Naive B cell (primary cell): Measurements from ENCODE around the gene PDCD2L. TPM values are rescaled to one million over a fixed set of nuclear protein-coding genes. Genes with fewer than 3 reads are reported as not detected.

Experiments used
- ATAC-seq, 2 donors: fragments of 150-1000 bp; cut with Tn5 transposase; 2 replicates each; pipeline ENCODE4 v1.10.0; 2021; ENCODE audit warnings: low read depth in 2 of 2, mild to moderate bottlenecking in 2 of 2, moderate library complexity in 2 of 2
- DNase-seq: peaks from one replicate; pipeline ENCODE4 v3.0.0; 2022
- H3K27ac Mint-ChIP-seq, 6 donors: one replicate each; pipeline ENCODE4 v1.8.0; 2020 to 2022; ENCODE audit warnings: mild to moderate bottlenecking in 6 of 6, mixed read lengths in 6 of 6, moderate library complexity in 5 of 6, inconsistent platforms in 2 of 6
- H3K27me3 Mint-ChIP-seq, 3 donors: one replicate each; pipeline ENCODE4 v1.8.0; 2021 to 2022; ENCODE audit warnings: mixed read lengths in 3 of 3, mild to moderate bottlenecking in 1 of 3
- H3K36me3 Mint-ChIP-seq, 2 donors: one replicate each; pipeline ENCODE4 v1.8.0; 2020 to 2022; ENCODE audit warnings: mixed read lengths in 2 of 2, inconsistent platforms in 1 of 2, mild to moderate bottlenecking in 1 of 2
- H3K4me1 Mint-ChIP-seq, 3 donors: one replicate each; pipeline ENCODE4 v1.8.0; 2020 to 2022; ENCODE audit warnings: mixed read lengths in 3 of 3, inconsistent platforms in 1 of 3, mild to moderate bottlenecking in 1 of 3, moderate library complexity in 1 of 3
- H3K4me3 Mint-ChIP-seq, 8 donors: one replicate each; pipeline ENCODE4 v1.8.0; 2020 to 2022; ENCODE audit warnings: mild to moderate bottlenecking in 8 of 8, mixed read lengths in 8 of 8, moderate library complexity in 8 of 8, inconsistent platforms in 2 of 8
- H3K9me3 Mint-ChIP-seq, 7 donors: one replicate each; pipeline ENCODE4 v1.8.0; 2020 to 2022; ENCODE audit warnings: mixed read lengths in 7 of 7, mild to moderate bottlenecking in 5 of 7, inconsistent platforms in 2 of 7, moderate library complexity in 1 of 7
- polyA plus RNA-seq, 6 donors: library from polyadenylated mRNA; unstranded; fragments of 300-500 nt; fragmentation: Illumina TruSeq; gene quantifications; one replicate each; pipeline ENCODE4 v1.2.3, GENCODE V29; 2021; ENCODE audit warnings: low read depth in 6 of 6

Gene PDCD2L, protein sequence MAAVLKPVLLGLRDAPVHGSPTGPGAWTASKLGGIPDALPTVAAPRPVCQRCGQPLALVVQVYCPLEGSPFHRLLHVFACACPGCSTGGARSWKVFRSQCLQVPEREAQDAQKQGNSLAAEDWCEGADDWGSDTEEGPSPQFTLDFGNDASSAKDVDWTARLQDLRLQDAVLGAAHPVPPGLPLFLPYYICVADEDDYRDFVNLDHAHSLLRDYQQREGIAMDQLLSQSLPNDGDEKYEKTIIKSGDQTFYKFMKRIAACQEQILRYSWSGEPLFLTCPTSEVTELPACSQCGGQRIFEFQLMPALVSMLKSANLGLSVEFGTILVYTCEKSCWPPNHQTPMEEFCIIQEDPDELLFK
- polyA plus RNA-seq, result 10 to 100 TPM in 5 of 6 donors, 1 to 10 TPM in 1; 4.7 to 20.9 (median 16.3) TPM

DNA sequence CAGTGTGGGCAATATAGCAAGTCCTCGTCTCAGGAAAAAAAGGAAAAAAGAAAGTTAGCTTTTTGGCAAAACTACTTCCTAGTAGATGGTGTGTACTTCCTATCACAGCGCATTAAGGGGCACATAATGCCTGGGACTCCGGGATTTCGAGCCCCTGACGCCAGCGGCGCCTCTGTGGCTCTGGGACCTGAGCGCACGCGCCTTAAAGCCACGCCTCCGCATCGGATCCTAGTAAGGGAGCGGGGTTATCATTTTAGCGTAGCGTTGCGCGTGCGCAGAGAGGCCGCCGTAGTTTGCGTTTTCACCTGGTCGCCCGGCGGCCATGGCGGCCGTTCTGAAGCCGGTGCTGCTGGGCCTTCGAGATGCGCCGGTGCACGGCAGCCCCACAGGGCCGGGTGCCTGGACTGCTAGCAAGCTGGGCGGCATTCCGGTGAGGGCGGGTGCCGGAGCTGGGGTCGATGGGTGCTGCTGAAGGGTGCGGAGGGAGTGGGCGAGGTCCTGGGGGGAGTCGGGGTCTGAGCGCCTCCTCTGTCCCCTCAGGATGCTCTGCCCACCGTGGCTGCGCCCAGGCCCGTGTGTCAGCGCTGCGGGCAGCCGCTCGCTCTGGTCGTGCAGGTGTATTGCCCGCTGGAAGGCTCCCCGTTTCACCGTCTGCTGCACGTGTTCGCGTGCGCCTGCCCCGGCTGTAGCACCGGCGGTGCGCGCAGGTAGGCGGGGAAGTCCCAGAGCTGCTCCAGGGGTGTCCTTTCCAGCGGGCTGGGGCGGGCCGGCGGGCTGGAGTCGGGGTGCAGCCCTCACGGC is at the start of gene PDCD2L:
PDCD2L (plus strand) TSS at position 291 of the 801 bp plus-strand sequence; CDS start at position 323, 32 bp downstream.
- DNase-seq (peak; percentile 87), ATAC-seq (peak; percentile 95)
- H3K36me3 Mint-ChIP-seq, result peaks cover 5 to 8% of the 10 kb centered on the region in 2 donors
- no peaks in the 10 kb centered on the region for H3K27me3 Mint-ChIP-seq
- peak within 1 kb of the TSS; percentile 33 to 91 (median 85) for H3K27ac Mint-ChIP-seq
- H3K9me3 Mint-ChIP-seq, result no peaks in the 10 kb centered on the region
- H3K4me3 Mint-ChIP-seq, result peak within 1 kb of the TSS; percentile 88 to 99 (median 95)
- peaks cover 8 to 14% (median 14%) of the 10 kb centered on the region in 3 donors for H3K4me1 Mint-ChIP-seq

DNA sequence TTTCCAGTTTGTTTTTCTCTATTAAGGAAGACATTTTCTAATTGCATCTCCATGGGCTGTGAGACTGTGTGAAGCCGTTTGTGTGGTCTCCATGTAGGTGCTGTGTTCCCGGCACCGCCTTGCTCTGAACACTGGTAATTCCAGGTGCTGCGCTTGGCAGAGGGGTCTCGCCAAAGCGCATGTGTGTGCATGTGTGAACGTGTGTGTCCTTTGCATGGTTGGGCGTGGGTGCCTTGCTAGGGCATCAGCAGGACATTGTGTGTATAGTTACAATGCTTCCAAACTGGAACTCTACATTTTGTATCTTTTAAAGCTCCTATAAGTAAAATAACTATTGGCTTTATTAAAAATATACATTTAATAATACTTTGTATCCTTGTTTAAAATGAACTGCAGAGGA is 49.0 kb upstream of the PDCD2L start:
- no peaks in the 10 kb centered on the region for H3K36me3 Mint-ChIP-seq
- no peak for DNase-seq
- H3K4me1 Mint-ChIP-seq, result peaks cover 17 to 29% (median 24%) of the 10 kb centered on the region in 3 donors
- H3K27ac Mint-ChIP-seq, result peak overlapping the region in 1 of 6 donors; percentile 34
- no peaks in the 10 kb centered on the region for H3K9me3 Mint-ChIP-seq
- H3K27me3 Mint-ChIP-seq, result no peaks in the 10 kb centered on the region
- H3K4me3 Mint-ChIP-seq, result peak overlapping the region in 1 of 8 donors; percentile 19
- no peak for ATAC-seq

DNA sequence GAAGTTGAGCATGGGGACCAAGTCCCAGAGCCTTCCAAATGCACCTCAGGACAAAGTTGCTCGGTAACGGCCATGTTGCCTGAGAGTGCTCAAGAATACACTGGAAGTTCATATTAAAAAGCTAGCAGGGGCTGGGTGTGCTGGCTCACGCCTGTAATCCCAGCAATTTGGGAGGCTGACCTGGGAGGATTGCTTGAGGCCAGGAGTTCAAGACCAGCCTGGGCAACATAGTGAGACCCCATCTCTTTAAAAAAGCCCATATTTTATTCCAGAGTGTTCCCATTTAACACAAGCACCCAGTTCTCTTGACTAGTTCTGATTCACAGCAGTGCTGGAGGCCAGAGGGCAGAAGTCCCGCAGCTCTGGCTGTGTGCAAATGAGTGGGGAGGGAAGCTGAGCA is 47.3 kb upstream of the PDCD2L start:
- H3K27ac Mint-ChIP-seq, result no peak overlapping the region
- peaks cover 16 to 28% (median 27%) of the 10 kb centered on the region in 3 donors for H3K4me1 Mint-ChIP-seq
- H3K27me3 Mint-ChIP-seq, result no peaks in the 10 kb centered on the region
- peak overlapping the region in 1 of 8 donors; percentile 19 for H3K4me3 Mint-ChIP-seq
- DNase-seq (no peak), ATAC-seq (no peak)
- no peaks in the 10 kb centered on the region for H3K36me3 Mint-ChIP-seq
- no peaks in the 10 kb centered on the region for H3K9me3 Mint-ChIP-seq

DNA sequence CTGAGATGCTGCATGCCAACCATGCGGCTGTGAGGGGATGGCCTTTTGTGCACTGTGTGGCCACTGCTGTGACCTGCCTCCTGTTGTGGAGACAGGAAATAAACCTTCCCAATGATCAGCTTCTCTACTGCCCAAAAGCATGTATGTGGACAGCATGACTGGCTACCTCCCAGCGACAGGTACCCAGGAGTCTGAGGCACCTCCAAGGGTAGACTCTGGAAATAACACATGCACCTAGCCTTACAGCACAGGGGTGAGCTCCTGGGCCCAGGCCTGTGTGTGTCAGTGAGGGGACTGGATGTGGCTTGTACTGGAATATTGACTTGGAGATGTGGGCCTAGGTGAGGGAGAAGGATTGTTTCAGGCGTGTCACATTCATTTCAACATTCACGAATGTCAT is 46.8 kb upstream of the PDCD2L start:
- Mint-ChIP-seq H3K27me3 (no peaks in the 10 kb centered on the region), H3K36me3 (no peaks in the 10 kb centered on the region), H3K4me1 (peaks cover 16 to 28% (median 27%) of the 10 kb centered on the region in 3 donors), H3K9me3 (no peaks in the 10 kb centered on the region), H3K27ac (peak overlapping the region in 1 of 6 donors; percentile 62), H3K4me3 (peak overlapping the region in 6 of 8 donors; percentile 35 to 49 (median 46))
- ATAC-seq (no peak), DNase-seq (no peak)

DNA sequence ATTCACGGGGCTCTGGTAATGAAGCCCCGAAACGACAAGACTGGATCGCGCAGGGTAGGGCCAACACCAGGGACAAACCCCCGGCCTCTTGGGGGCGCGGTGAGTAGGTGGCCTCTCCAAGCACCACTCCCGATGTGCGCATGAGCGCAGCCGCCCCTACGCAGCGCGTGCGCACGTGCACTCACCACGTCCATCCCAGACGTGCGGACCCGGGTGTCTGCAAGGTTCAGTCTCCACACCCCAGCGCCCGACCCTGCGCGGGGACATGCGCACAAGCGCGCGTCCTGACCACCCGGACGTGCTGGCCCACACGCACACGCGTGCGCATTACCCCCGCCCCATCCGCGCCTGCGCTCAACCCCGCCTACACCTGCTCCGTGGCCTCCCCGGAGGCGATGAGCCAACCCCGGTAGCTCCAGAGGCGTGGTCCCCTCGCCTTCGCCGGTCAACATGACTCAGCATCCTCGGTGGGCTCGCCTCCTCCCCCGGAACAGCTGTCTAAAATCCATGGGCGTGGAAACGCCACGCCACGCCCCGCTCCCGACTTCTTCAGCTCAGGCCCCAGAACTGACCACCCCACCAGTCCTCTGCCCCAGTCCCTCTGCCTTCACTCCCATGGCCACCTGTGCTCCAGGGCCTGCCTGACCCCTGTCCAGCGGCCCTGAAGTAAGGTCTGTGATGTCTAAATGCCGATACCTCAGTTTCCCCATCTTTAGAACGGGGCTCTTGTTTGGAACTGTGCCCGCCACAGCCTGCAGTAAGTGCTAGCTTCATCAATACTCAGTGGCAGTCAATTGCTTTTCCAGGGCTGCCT is 44.9 kb upstream of the PDCD2L start:
- H3K27ac Mint-ChIP-seq, result peak overlapping the region; percentile 81 to 95 (median 95)
- DNase-seq, result peak; percentile 89
- H3K4me3 Mint-ChIP-seq, result peak overlapping the region; percentile 88 to 97 (median 92)
- ATAC-seq, result peak; percentile 88 to 89
- H3K9me3 Mint-ChIP-seq, result no peaks in the 10 kb centered on the region
- no peaks in the 10 kb centered on the region for H3K27me3 Mint-ChIP-seq
- H3K36me3 Mint-ChIP-seq, result no peaks in the 10 kb centered on the region
- H3K4me1 Mint-ChIP-seq, result peaks cover 16 to 32% (median 30%) of the 10 kb centered on the region in 3 donors

DNA sequence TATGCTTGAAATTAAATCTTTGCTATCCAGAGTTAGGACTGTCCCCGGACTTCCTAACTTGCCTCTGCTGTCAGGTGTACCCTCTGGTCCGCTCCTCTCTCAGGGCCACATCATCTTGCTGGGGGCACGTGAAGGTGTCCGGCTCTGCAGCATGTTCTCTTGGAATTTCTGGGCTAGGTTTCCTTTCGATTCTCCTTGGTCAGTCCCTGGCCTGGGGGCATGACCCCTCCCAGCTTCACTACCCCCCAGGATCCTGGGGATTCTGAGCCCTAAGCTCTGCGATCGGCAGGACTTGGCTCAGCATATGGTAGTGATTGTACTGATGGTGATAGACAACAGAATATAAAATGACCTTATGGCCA is 44.3 kb upstream of the PDCD2L start:
- peak overlapping the region in 5 of 6 donors; percentile 81 to 95 (median 87) for H3K27ac Mint-ChIP-seq
- no peaks in the 10 kb centered on the region for H3K27me3 Mint-ChIP-seq
- H3K4me1 Mint-ChIP-seq, result peaks cover 20 to 36% (median 35%) of the 10 kb centered on the region in 3 donors
- no peaks in the 10 kb centered on the region for H3K9me3 Mint-ChIP-seq
- no peak for ATAC-seq
- no peaks in the 10 kb centered on the region for H3K36me3 Mint-ChIP-seq
- H3K4me3 Mint-ChIP-seq, result peak overlapping the region; percentile 88 to 97 (median 92)
- no peak for DNase-seq

DNA sequence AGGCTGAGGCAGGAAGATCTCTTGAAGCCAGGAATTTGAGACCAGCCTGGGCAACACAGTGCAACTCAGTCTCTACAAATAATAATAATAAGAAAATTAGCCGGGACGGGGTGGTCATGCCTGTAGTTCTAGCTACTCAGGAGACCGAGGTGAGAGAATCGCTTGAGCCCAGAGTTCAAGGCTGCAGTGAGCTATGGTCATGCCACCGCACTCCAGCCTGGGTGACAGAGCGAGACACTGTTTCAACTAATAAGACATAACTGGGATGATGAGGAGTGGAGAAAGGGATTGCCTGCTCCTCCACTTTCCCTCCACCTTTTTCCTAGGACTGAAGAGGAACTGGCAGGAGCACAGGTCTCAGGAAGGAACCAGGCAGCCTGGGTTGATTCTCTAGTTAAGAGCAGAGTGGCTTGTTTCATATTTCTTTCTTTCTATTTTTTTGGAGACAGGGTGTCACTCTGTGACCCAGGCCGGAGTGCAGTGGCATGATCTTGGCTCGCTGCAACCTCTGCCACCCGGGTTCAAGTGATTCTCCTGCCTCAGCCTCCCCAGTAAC is 43.8 kb upstream of the PDCD2L start:
- DNase-seq, result no peak
- peak overlapping the region; percentile 88 to 97 (median 92) for H3K4me3 Mint-ChIP-seq
- ATAC-seq, result no peak
- peak overlapping the region in 4 of 6 donors; percentile 38 to 95 (median 82) for H3K27ac Mint-ChIP-seq
- no peaks in the 10 kb centered on the region for H3K36me3 Mint-ChIP-seq
- H3K27me3 Mint-ChIP-seq, result no peaks in the 10 kb centered on the region
- H3K9me3 Mint-ChIP-seq, result no peaks in the 10 kb centered on the region
- peaks cover 20 to 37% (median 36%) of the 10 kb centered on the region in 3 donors for H3K4me1 Mint-ChIP-seq

DNA sequence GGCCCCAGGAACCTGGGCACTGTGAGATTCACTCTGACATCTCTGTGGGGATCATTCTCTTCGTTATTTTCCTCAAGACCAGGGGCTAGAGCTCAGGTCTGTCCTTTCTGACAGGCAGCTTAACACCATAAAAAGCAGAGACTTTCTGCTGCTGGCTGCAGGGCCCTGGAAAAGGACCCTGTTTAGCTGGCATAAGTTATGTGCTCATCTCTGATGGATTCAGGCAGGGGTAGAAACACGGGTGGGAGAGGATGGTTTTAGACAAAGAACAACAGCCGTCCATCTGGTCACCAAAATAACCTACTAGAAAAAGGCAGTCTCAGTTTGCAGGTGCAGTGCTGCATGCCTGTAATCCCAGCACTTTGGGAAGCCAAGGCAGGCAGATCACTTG is 41.5 kb upstream of the PDCD2L start:
- H3K4me1 Mint-ChIP-seq, result peaks cover 33 to 56% (median 54%) of the 10 kb centered on the region in 3 donors
- no peaks in the 10 kb centered on the region for H3K27me3 Mint-ChIP-seq
- H3K4me3 Mint-ChIP-seq, result peak overlapping the region in 5 of 8 donors; percentile 7 to 95 (median 74)
- H3K36me3 Mint-ChIP-seq, result no peaks in the 10 kb centered on the region
- no peak for DNase-seq
- no peak overlapping the region for H3K27ac Mint-ChIP-seq
- H3K9me3 Mint-ChIP-seq, result no peaks in the 10 kb centered on the region
- no peak for ATAC-seq

DNA sequence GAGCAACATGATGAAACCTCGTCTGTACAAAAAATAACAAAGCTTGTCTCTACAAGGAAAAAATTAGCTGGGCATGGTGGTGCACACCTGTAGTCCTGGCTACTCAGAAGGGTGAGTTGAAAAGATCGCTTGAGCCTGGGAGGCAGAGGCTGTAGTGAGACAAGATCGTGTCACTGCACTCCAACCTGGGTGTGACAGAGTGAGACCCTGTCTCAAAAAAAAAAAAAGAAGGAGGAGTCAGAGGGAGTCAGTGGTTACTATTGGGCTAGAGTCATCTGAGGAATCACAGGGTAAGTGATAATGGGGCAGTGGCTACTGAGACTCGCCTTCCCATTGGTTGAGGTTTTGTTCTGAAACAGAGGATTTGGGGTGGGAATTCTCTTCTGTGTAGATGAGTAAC is 41.1 kb upstream of the PDCD2L start:
- Mint-ChIP-seq H3K4me3 (peak overlapping the region in 6 of 8 donors; percentile 7 to 95 (median 66)), H3K27ac (no peak overlapping the region), H3K27me3 (no peaks in the 10 kb centered on the region), H3K36me3 (no peaks in the 10 kb centered on the region), H3K9me3 (no peaks in the 10 kb centered on the region), H3K4me1 (peaks cover 35 to 55% (median 52%) of the 10 kb centered on the region in 3 donors)
- DNase-seq, result no peak
- no peak for ATAC-seq

DNA sequence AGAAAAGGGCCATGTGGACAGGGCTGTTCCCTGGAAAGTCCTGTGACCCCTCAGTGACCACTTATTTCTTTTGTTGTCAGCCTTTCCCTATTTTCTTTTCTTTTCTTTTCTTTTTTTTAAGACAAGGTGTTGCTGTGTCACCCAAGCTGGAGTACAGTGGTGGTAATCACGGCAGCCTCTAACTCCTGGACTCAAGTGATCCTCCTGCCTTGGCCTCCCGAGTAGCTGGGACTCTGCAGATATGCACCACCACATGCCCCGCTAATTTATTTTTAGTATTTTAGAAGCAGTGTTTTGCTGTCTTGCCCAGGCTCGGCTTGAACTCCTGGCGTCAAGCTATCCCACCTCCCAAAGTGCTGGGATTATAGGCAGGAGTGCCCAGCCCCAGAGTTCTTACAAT is 40.3 kb upstream of the PDCD2L start:
- Mint-ChIP-seq H3K27ac (peak overlapping the region in 2 of 6 donors; percentile 28 to 54), H3K4me3 (peak overlapping the region in 7 of 8 donors; percentile 88 to 96 (median 91)), H3K4me1 (peaks cover 29 to 49% (median 47%) of the 10 kb centered on the region in 3 donors), H3K36me3 (no peaks in the 10 kb centered on the region), H3K9me3 (no peaks in the 10 kb centered on the region), H3K27me3 (no peaks in the 10 kb centered on the region)
- ATAC-seq (no peak), DNase-seq (no peak)

DNA sequence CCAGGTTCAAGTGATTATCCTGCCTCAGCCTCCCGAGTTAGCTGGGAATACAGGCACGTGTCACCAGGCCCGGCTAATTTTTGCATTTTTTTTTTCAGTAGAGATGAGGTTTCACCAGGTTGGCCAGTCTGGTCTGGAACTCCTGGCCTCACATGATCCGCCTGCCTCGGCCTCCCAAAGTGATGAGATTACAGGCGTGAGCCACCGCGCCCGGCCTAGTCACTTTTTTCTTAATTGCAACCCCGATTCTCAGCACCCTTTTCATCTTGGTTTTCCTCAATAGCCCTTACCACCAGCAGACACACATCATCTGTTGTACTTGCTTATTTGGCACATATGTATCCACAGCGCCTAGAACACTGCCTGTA is 39.8 kb upstream of the PDCD2L start:
- Mint-ChIP-seq H3K27me3 (no peaks in the 10 kb centered on the region), H3K27ac (peak overlapping the region in 5 of 6 donors; percentile 27 to 70 (median 54)), H3K4me1 (peaks cover 28 to 44% (median 43%) of the 10 kb centered on the region in 3 donors), H3K4me3 (peak overlapping the region; percentile 88 to 96 (median 92)), H3K9me3 (no peaks in the 10 kb centered on the region), H3K36me3 (peaks cover 1 to 3% of the 10 kb centered on the region in 2 donors)
- no peak for DNase-seq
- no peak for ATAC-seq

DNA sequence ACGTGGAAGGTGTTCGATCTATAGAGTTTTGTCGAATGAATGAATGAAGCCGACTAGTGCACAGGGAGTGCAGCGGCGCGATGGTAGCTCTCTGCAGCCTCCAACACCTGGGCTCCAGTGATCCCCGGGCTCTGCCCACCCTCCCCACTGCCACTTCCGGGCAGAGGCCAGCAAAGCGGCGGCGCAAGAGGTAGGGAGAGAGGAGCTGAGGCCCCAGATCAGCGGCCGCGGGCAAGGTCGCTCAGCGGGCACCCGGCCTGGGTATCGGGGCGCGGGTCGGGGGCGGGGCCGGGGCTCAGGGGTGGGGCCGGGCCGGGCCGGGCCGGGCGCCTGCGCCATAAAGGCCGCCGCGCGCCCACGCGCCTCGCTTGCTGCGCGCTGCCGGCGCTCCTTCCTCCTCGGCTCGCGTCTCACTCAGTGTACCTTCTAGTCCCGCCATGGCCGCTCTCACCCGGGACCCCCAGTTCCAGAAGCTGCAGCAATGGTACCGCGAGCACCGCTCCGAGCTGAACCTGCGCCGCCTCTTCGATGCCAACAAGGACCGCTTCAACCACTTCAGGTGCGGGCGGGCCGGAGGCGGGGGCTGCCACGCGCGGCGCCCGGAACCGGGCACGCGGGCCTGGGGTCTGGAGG is 39.3 kb upstream of the PDCD2L start, which contains the start of gene GPI:
GPI (plus strand) TSS at position 367 of the 633 bp plus-strand sequence; CDS start at position 438, 71 bp downstream.
- peak; percentile 72 for DNase-seq
- H3K4me3 Mint-ChIP-seq, result peak within 1 kb of the TSS; percentile 89 to 97 (median 94)
- peaks cover 6 to 8% of the 10 kb centered on the region in 2 donors for H3K36me3 Mint-ChIP-seq
- no peaks in the 10 kb centered on the region for H3K9me3 Mint-ChIP-seq
- H3K4me1 Mint-ChIP-seq, result peaks cover 23 to 39% (median 38%) of the 10 kb centered on the region in 3 donors
- peak within 1 kb of the TSS; percentile 28 to 94 (median 84) for H3K27ac Mint-ChIP-seq
- ATAC-seq, result peak; percentile 92 to 93
- H3K27me3 Mint-ChIP-seq, result no peaks in the 10 kb centered on the region
